ENCODE data around the gene BRPF3.
A peak's percentile ranks its signal among the peaks of the same experiment; 100 is the strongest.

The BRPF3 gene

DNA sequence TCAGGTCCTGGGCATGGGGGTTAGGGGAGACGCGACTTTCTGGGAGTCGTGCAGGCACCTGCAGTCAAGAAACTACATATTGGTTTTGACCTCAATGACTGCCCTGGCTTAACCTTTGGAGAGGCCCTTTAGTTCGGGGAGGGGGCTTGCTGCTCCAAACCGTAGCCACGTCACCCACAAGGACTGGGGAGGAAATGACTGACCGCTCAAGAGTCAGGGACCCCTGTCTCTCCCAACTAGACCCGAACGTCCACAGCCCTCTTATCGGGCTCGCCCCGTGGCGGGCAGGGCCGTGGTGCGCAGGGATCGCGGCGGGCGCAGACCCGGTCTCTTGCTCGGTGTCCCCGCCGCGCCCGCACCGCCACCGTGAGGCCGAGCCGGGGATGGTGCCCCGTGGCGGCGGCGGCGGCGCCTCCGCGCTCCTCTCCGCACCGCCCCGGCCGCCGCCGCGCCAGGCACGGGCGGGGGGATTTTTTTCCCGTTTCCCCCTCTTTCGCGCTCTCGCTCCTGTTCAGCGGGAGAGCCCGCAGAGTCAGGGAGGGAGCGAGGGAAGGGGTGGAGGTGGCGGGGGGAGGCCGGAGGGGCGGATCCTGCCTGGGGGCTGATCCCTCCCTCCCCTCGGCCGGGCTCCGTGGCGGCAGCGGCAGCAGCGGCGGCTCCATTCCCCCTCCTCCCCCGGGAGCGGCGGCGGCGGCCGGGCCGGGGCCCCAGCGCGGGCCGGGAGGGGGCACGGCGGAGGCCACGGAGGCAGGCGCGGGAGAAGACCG is at the start of gene BRPF3:
BRPF3 (plus strand) TSS at position 632 of the 767 bp plus-strand sequence. CDS start 3,579 bp downstream, outside the sequence.
- peak; percentile 45 to 67 for DNase-seq

GRCh38 chr6:36147294-36147693 is 49.2 kb upstream of the BRPF3 start:
- no peak for DNase-seq

DNA sequence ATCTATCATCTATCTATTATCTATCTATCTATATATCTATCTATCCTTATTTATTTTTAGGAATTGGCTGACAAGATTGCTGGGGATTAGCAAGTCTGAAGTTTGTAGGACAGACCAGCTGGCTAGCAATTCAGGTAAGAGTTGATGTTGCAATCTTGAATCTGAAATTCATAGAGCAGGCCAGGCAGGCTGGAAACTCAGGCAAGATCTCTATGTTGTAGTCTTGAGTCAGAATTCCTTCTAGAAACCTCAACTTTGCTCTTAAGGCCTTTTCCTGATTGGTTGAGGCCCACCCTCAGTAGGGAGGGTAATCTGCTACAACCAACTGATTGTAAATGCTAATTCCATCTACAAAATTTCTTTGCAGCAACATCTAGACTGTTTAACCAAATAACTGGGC is 47.1 kb upstream of the BRPF3 start:
- no peak for DNase-seq

DNA sequence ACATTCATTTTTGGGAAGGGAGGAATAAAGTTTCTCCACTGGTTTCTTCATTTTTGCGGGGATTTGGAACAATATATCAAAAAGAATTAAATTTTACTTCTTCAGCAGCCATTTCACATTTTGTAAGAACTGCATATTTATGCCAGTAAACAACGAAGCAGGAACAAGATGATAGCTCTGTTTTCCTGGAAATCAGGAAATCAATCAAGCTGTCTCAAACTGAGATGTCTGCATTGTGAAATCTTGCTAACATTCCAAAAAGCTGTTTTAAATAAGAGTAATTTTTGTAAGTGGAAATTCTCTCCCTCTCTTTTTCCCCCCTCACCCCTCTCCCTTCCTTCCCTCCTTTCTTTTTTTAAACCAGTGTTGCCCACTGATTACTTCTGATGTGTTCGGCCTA is 46.3 kb upstream of the BRPF3 start:
- DNase-seq, result no peak

DNA sequence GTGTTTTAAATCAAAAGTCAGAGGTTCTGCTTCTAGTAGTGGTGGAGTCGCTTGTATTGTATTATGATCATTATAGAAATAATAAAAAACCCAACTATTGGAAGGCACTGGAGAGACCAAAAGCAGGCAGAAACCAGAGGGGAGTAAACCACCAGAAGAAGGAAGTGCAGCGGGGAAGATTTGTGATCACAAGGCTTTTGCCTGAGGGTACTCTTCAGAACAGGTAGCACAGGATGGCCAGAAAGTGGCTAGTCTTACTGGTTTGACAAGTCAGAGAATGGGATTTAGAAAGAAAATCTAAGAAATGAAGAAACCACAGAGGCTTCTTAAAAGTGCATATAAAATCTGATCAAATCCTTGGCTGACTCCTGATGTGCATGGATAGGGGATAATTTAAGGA is 42.3 kb upstream of the BRPF3 start:
- DNase-seq, result no peak

DNA sequence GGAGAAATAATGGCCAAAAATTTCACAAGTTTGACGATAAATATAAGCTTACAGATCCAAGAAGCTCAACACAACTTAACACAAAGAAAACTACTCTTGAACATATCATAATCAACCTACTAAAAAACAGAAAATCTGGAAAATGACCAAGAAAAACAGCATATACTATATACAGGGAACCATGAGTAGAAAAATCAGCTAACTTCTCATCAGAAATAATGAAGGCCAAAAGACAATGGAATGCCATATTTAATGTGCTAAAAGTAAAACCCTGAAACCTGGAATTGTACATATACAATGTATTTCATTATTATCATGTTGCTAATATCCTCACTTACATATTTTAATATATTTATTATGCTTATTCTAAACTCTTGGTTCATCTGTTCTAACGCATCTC is 40.9 kb upstream of the BRPF3 start:
- no peak for DNase-seq

DNA sequence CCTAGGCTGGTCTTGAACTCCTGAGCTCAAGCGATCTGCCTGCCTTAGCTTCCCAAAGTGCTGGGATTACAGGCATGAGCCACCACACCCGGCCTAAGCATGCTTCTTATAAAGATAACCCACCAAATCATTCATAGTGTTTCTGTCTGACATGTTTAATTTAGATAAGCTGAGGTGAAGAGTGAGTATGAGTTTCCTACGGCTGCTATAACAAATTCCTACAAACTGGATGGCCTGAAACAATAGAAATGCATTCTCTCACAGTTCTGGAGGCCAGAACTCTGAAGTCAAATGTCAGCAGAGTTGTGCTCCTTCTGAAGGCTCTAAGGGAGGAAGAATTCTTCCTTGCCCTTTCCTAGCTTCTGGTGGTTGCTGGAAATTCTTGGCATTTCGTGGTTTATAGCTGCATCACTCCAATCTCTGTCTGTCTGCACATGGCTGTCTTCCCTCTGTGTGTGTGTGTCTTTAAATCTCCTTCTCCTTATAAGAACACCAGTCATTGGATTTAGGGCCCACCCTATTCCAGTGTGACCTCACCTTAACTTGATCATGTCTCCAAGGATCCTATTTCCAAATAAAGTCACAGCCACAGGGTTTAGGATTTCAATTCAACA is 36.3 kb upstream of the BRPF3 start:
- no peak for DNase-seq

DNA sequence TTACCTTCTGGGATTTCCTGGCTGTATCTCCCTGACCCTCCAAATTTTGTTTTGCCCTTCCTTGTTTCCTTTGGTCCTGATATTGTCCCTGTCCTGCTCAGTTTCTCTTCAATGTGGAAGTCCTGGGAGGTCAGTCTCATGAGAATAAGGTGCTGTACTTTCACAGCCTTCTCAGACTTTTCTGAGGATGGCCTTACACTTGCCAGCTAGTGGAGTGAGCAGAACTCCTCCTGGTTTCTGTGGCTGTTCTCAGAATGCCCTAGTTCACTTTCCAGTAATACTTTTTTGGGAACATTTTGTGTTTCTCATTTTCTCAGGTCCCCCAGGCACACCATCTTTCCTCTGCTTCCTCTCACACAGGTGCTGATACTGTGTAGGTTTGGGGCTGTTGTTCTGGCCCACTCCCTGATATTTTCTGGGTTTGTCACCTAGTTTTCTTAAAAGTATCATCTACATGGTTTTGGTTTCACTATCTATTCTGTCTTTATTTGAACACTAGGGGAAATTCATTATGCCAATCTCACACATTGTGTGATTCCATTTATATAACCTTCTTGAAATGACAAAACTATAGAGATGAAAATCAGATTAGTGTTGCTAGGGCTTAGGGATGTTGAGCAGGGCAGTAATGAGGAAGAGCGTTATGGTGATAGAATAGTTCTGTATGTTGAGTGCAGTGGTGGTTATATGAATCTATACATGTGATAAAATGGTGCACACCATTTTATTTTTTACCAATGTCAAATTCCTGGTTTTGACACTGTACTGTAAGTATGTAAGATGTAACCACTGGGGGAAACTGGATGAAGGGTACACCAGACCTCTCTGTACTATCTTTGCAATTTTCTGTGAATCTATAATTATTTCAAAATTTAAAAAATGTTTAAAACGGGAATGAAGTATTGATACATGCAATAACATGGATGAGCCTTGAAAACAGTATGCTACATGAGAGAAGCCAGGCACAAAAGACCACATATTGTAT is 27.2 kb upstream of the BRPF3 start:
- no peak for DNase-seq

GRCh38 chr6:36170704-36171103 is 25.8 kb upstream of the BRPF3 start:
- no peak for DNase-seq

DNA sequence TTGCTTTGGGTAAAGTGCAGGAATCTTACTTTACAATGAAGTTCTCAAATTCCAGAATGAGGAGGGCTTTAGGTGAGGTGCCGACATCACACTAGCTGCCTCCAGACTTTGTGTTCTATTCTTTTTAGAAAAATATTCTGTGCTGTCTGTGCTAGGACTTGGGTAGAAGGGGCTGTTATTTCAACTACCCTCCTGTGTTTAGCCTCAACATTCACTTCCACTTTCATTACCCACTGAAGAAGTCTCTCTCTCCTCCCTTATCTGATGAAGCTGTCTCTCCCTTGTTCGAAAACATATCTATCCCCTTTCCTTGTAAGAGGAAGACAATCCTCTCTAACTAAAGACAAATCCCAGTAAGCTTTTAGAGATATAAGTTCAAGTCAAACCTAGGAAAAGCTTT is 25.0 kb upstream of the BRPF3 start:
- no peak for DNase-seq

DNA sequence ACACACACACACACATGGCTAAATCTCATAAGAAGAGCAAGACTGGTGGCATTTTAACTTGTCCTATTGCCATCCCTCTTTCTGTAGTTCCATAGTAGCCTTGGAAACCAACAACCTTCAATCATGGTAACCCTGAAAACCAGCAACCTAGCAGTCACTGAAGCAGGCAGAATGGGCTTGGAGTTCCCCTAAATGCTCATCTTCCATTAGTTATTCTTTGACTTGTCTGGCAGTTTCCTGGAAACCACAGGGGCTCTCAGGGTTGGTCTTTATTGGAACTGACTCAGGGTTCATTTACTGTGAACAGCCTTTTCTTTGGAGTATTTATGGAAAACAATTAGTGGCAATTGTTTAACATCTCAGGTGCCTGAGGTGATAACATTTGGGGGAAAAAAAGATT is 19.4 kb upstream of the BRPF3 start:
- DNase-seq, result no peak

- DNase-seq, result no peak
Measured at GRCh38 chr6:36178544-36178943, 18.0 kb upstream of the BRPF3 start.

DNA sequence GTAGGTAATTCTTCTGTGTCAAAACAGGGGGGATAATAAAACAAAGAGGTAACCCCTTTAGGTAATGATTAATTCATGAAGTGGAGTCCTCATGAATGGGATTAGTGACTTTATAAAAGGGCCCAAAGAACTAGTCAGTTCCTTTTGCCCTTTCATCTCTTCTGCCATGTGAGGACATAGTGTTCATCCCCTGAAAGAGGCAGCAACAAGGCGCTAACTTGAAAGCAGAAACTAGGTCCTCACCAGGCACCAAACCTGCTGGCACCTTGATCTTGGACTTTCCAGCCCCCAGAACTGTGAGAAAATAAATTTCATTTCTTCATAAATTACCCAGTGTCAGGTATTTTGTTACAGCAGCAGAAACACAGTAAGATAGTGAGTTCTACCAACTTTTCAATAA is 16.4 kb upstream of the BRPF3 start:
- no peak for DNase-seq

- DNase-seq, result no peak
Measured at GRCh38 chr6:36184311-36184710, 12.2 kb upstream of the BRPF3 start.

DNA sequence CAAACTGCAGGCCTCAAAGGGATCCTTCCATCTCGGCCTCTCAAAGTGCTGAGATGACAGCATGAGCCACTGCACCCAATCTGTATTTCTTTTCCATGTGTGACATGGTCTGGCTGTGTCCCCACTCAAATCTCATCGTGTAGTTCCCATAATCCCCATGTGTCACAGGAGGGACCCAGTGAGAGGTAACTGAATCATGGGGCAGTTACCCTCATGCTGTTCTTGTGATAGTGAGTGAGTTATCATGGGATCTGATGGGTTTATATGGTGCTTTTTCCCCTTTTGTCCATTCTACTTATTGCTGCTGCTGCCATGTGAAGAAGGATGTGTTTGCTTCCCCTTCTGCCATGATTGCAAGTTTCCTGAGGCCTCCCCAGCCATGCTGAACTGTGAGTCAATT is 10.3 kb upstream of the BRPF3 start:
- DNase-seq, result no peak

DNA sequence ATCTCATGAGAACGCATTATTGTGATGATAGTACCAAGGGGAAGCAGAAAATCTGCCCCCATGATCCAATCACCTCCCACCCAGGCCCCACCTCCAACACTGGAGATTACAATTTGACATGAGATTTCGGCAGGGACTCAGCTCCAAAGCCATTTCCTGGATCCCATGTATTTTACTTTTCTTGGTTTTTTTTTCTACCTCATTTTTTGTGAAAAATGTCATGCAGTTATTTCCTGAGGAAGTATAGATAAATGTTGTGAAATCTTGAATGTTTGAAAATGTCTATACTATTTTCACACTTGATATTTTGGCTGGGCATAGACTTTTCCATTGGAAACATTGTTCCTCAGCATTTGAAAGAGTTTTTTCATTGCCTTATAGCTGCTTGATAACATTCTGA is 9.1 kb upstream of the BRPF3 start:
- no peak for DNase-seq

DNA sequence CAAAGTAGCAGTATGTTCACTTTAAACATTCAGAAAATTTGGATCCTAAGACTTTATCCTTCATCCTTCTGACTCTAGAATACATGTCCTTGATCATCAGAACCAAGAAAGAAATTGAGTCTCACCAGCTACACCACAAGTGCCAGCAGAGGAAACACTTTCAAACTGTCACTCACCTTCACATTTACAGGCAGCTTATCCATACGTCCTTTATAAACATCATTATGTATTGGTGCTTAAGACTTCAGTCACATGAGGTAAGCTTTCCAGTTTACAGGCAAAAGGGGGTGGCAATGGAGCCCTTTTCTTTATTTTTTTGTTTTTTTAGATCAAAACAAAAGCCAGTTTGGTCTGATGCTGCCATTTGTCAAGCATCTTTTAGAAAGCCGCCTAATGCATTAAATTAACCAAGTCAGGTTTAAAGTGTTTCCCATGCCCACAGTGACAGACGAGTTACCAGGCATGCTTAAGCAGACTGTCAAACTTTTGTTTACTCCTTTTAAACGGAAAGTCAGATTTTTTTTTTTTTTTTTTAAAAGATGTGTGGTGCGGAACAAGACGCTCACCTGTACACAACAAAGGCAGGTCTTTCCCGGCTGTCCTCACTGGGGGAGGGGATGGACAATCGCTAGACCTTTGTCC is 952 bp upstream of the BRPF3 start:
- no peak for DNase-seq

DNA sequence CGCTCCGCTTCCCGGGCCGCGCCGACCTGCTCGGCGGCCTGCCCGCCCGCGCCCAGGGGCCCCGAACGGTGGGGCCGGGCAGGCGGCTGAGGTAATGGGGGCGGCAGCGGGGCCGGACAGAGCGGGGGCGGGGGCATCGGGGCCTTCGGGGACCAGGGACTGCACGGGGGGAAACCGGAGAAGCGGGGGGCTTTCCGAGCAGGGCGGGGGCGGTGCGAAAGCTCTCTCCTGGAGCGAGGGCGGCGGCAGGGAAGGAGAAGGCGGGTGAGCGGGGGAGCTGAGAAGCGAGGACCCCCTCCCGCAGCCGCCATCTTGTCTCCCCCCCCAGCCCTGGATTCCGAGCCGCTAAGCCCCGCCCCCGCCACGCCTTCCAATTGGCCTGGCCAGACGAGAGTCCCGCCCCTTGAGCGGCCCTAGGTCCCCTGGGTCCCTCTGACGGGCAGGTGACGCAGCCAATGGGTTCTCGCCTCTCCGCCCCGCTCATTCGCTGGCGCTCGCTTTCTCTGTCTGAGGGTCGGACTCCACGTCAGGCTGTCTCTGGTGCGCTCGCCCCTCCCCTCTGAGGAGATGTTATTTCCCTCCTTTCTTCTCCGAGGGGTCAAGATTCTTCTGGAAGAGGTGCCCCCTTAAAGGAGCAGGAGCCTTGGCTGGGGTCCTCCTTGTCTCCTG is 470 bp downstream of the BRPF3 start:
- peak; percentile 96 to 99 for DNase-seq

DNA sequence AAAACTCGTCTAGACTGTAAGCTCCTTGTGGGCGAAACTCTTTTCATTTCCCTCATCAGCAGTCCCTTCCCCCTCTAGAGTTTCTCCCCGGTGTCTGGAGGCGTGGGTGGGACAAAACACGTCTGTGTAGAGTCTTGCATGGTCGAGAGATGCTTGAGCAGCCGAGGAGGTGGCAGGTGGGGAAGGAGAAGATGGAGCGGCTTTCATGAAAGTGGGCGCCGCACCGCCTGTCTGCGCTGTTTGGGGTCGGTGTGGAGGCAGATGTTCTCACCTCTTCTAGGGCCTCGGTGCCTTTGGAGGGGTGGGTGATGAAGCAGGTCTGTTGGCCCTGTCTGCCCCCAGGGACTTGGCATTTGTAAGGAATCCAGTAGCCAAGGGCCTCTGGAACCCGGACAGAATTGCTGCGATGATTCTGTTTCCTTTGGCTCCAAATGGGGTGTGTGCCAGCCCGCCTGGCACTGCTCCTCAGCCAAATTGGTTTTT is 1.2 kb downstream of the BRPF3 start:
- peak; percentile 72 to 91 for DNase-seq

GRCh38 chr6:36198986-36199385 is 2.4 kb downstream of the BRPF3 start:
- no peak for DNase-seq

DNA sequence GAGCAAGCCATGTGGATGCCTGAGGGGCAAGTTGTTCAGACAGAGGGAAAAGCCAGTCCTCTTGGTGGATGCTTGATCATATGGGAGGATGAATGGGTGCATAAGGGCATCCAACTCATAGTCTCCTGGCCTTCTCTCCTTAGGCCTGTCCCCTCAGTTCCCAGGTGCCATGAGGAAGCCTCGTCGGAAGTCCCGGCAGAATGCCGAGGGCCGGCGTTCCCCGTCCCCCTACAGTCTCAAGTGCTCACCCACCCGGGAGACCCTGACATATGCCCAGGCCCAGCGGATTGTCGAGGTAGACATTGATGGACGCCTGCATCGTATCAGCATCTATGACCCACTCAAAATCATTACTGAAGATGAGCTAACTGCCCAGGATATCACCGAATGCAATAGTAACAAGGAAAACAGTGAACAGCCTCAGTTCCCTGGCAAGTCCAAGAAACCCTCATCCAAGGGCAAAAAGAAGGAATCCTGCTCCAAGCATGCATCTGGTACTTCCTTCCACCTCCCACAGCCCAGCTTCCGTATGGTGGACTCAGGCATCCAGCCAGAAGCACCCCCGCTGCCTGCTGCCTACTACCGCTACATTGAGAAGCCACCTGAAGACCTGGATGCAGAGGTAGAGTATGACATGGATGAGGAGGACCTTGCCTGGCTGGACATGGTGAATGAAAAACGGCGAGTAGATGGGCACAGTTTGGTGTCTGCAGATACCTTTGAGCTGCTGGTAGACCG is 3.8 kb downstream of the BRPF3 start:
- no peak for DNase-seq

Data from NCI-H446 (cell line).